Activated CD4-positive, alpha-beta T cell treated with anti-CD3 and anti-CD28 coated beads for 4 hours (primary cell): Measurements from ENCODE around the gene MBOAT7.
"Not testable (repeated sequence)": the region's sequence is repeated elsewhere in the genome, so short reads cannot be mapped to it uniquely, and the experiment has no call there.

ENCODE experiments used
- DNase-seq, 2 donors: peaks; one replicate each; pipeline ENCODE4 v3.0.0-alpha.2; 2020

Gene MBOAT7

DNA sequence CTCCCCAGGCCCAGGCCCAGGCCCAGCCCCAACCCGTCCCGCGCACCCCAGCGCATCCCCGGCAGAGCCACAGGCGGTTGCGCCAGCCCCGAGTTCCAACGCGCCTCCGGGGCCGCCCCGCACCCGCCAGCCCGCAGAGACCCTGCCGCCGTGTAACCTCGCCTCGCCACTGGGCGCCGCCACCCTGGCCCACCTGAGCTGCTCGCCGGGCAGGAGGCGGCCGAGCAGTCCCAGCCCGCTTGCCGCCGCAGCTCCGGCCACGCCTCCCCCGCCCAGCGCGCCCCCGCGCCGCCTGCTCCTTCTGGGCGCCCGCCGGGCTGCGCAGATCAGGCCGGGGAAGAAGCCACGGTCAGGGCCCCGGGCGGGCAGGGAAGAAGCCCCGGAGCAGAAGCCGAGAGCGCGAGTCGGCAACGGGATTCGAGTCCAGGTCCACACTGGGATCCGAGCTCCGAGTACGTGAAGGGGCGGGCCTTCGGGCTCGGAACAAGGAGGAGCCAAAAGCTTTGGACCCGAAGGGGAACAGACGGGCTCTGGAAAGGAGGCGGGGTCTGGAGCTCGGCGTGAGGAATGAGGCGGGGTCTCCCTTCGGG, at the start of gene MBOAT7:
TSS of gene MBOAT7 (minus strand) at position 436 of the 590 bp plus-strand sequence. CDS start 1,072 bp downstream, outside the sequence.
- DNase-seq = peak in 1 of 2 donors; percentile 52

DNA sequence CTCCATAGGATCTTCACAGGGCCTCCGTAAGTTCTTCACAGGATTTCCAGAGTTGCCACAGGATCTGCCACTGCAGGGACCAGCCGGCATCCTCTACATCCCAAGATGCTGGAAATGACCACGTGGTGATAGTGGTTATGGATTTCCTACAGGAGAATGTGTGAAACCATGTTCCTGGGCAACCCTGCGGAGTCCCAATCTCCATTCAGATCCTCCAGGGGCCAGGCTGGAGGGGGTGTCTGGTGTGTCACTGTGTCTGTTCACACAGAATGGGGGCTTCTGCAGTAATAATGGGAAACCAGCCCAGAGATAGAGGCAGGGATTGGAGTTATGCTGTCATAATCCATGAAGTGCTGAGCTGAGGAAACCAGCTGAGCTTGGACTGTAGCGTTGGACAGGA, 44.6 kb upstream of the MBOAT7 start:
- DNase-seq = no peak

- peak; percentile 82 to 87 for DNase-seq
Observed at GRCh38 chr19:54231077-54231931, 41.9 kb upstream of the MBOAT7 start.

DNA sequence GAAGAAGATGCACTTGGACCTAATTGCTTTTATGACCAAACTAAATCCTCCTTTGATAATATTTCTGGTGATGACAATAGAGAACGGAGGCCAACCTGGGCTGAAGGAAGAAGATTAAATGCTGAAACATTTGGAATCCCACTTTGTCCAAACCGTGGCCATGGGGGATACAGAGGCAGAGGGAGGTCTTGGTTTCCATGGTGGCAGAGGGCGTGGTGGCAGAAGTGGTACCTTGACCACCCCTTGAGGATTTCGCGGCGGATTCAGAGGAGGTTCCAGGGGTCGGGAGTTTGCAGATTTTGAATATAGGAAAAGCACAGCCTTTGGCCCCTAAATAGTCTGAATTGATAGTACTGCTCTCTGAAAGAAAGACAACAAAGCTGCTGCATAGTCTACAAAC, 40.7 kb upstream of the MBOAT7 start:
- no peak for DNase-seq

GRCh38 chr19:54229146-54229545, 39.8 kb upstream of the MBOAT7 start:
- no peak for DNase-seq

DNA sequence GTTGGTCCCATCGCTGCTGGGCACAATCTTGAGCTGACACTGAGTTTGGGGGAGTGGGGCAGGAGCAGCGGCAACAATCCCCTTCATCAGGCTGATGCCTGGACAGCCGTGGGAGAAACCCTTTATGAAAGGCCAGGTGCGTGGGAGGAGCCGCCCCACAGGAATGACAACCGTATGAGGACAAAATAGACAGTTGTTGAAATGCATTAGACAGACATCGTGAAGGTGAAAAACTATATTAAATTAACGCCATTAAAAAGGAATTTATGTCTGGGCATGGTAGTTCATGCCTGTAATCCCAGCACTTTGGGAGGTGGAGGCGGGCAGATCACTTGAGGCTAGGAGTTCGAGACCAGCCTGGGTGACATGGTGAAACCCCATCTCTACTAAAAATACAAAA, 35.2 kb upstream of the MBOAT7 start:
- not testable (repeated sequence) for DNase-seq

DNA sequence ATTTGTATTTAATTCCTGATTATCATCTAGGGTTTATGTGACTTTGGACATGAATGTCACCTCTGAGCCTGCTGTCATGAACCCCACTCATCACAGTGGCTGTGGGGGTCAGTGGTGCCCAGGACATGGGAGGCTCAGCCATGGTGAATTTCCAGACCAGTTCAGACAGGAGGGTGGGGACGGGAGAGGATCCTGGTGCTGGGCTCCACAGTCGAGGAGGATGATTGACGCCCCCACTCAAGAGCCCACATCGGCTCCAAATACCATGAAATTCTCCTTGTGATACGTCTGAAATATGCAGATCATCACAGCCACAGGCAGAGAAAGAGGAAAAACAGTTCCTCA, 34.5 kb upstream of the MBOAT7 start:
- not testable (repeated sequence) for DNase-seq

GRCh38 chr19:54223277-54223936, 34.0 kb upstream of the MBOAT7 start:
- DNase-seq = not testable (repeated sequence)

DNA sequence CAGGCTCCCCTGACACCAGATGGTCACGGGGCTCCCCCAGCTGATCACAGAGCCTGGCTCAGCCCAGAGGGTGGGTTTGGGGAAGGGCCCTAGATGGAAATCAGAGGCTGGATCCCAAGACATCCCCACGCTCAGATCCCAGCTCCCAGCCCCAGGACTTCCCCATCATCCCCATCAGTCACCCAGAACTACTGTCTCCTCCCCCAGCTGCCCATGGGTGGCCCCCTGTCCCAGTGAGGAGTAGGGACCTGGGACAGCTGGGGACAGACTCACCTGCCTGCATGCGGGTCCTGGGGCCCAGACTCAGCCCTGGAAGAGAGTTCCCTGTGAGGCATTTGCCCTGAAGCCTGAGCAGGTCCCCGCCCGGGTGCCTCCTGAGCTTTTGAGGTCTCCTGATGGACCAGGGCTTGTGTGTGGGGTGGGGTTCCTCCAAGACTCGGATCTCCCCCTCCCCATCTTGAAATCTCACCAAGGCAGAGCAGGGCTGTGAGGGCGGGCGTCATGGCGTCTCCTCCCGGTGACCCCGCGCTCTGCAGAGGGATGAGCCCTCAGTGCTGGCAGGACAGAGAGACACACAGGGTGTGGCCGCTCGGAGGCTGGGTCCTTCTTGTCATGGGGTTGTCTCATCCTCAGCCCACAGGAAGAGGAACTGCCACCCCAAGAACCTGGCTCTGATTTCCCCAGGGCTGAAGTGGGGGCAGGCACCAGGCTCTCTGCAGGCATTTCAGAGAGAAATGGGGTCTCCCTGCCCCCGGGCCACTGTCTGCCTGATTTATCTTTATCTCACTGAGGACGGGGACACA, 33.3 kb upstream of the MBOAT7 start, which contains the start of gene LILRB3:
TSS of gene LILRB3 (minus strand) at position 534 of the 803 bp plus-strand sequence. CDS start at position 503, 31 bp downstream.
- not testable (repeated sequence) for DNase-seq

GRCh38 chr19:54221947-54222346, 32.6 kb upstream of the MBOAT7 start:
- not testable (repeated sequence) for DNase-seq

DNA sequence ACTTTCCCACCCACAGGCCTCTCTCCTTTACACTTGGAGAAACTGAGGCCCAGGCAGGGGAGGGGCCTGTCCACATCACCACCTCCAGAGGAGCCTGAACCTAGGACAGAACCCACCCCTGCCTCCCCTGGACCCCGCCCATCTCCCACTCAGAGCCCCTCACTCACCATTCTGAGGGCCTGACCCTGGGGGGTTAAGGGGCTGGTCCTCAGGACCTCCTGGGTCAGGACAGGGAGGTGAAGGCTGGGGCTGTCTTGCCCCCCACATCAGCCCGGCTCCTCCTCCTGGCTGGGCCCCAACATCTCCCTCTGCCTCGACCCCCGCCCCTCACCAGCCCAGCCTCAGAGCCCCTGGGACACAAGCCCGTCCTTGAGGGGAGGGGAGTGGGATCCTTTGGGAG, 30.3 kb upstream of the MBOAT7 start:
- DNase-seq = not testable (repeated sequence)

GRCh38 chr19:54218960-54219661, 29.7 kb upstream of the MBOAT7 start:
- no peak for DNase-seq

DNA sequence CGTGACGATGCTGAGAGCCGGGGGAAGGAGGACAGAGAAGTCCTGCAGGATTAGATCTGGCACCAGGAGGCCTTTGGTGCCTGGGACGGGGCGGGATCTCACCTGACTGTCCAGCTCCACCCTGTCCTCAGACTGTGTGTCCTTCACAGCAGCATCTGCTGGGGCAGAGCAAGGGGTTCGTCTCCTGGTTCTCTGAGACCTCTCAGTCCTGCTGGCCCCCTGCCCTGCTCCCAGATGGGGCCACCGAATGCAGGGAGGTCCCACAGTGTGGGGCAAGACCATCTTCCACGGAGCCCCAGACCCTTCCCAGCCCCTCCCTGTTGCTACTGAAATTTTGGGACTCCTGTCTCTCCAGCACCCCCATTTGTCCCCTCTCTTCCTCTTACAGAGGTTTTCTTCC, 28.9 kb upstream of the MBOAT7 start:
- DNase-seq = no peak

DNA sequence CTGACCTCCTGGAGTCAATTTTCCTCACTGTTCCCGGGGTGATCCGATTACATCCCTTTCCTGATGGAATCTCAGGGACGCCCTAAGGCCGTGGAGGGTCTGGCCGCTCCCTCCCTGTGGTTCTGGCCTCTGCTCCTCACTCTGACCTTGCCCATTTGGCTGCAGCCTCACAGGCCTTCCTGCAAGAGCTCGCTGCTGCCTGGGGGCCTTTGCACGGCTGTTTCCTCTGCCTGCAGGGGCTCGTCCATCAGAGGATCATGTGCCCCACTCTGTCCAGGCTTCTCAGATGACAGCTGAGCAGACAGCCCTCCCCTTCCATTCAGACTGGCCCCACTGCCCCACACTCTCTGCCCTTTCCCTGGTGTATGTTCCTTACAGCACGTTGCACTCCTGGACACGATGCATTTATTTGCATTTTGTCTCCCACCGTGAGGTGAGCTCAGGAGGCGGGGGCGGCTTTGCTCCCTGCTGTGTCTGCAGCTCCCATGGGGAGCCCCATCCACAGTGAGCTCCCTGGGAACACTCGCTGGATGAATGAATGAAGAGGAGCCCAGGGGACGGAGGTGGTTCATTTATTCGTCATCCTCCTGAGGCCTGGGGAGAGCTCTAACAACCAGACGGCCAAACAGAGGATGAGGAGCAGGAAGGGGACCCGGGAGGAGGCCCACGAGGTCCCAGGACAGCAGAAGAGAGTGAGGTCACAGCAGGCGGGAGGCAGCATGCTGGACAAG, 28.3 kb upstream of the MBOAT7 start:
- DNase-seq = not testable (repeated sequence)

- no peak for DNase-seq
Observed at GRCh38 chr19:54216869-54217268, 27.5 kb upstream of the MBOAT7 start.

DNA sequence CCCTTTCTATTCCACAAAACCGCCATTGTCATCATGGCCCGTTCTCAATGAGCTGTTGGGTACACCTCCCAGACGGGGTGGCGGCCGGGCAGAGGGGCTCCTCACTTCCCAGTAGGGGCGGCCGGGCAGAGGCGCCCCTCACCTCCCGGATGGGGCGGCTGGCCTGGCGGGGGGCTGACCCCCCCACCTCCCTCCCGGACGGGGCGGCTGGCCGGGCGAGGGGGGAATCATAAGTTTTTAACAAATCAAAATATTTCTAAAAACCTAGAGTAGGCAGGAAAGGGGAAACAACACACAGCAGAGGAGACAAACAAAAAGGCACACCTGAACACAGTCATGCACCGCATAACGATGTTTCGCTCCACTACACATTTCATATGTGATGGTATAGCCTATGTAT, 25.4 kb upstream of the MBOAT7 start:
- DNase-seq = not testable (repeated sequence)

DNA sequence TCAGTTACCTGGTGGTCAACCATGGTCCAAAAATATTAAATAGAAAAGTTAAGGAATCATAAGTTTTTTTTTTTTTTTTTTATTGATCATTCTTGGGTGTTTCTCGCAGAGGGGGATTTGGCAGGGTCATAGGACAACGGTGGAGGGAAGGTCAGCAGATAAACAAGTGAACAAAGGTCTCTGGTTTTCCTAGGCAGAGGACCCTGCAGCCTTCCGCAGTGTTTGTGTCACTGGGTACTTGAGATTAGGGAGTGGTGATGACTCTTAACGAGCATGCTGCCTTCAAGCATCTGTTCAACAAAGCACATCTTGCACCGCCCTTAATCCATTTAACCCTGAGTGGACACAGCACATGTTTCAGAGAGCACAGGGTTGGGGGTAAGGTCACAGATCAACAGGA, 24.8 kb upstream of the MBOAT7 start:
- DNase-seq = not testable (repeated sequence)

DNA sequence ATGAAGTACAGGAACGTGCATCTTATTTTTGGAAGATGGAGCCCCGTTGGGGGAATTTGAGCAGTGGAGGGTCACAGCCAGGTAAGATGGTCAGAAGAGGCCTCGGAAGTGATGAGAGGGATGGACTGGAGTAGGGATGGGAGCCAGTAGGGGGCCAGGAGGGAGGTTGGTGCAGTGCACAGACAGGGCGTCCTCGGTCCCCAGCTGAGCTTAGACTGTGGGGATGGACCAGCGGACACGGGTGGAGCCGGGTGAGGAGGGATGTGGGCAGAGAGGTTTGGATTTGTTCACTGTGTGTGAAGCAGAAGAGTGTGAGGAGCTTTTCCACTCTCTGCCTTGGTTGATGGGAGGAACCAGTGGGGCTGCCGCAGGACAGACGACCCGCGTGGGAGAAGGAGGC, 21.9 kb upstream of the MBOAT7 start:
- no peak for DNase-seq

GRCh38 chr19:54209811-54210494, 20.6 kb upstream of the MBOAT7 start:
- DNase-seq = no peak

GRCh38 chr19:54209058-54209810, 19.9 kb upstream of the MBOAT7 start:
- DNase-seq = no peak
